Esophagus squamous epithelium (tissue), 4 donors: ENCODE results near the gene PIGX.

Experiments
- CTCF ChIP-seq, 6 experiments: fragments of 450-650 bp in 4 of 6; fragments of 200-600 bp in 2 of 6; sonication (generic) in 2 of 6; IDR thresholded peaks; one replicate each; pipeline ENCODE4 v1.5.1; 2016 to 2019; ENCODE audit warnings: antibody characterized with exemption in 6 of 6, mild to moderate bottlenecking in 4 of 6, moderate library complexity in 4 of 6
- POLR2A ChIP-seq, 4 donors: fragments of 450-650 bp; IDR thresholded peaks; one replicate each; pipeline ENCODE4 v1.6.1; 2017; ENCODE audit warnings: antibody characterized with exemption in 4 of 4, mild to moderate bottlenecking in 4 of 4, moderate library complexity in 3 of 4

GRCh38 chr3:196695849-196696226, 16.3 kb upstream of the PIGX start:
- TF ChIP-seq CTCF (IDR thresholded peaks at IDR 0.05) (no peak), POLR2A (IDR thresholded peaks at IDR 0.05) (no peak)
